Liver (tissue), 9 donors: ENCODE measurements around the gene TCERG1. TPM values are rescaled to one million over a fixed set of nuclear protein-coding genes. Genes with fewer than 3 reads are reported as not detected.

Experiments used
- DNase-seq: peaks from one replicate; pipeline ENCODE4 v3.0.0-alpha.2; 2017; ENCODE audit warnings: low spot score
- H3K27ac ChIP-seq, 2 donors: one replicate each; pipeline ENCODE4 v1.7.0; 2013; ENCODE audit warnings: inconsistent platforms in 2 of 2, low read length in 2 of 2, control low read depth in 1 of 2, low read depth in 1 of 2, mild to moderate bottlenecking in 1 of 2
- H3K27me3 ChIP-seq, 4 donors: one replicate each; pipeline versions ENCODE4 v1.6.1 to v1.7.0; 2013; ENCODE audit warnings: low read length in 3 of 4, inconsistent platforms in 1 of 4, mild to moderate bottlenecking in 1 of 4, moderate library complexity in 1 of 4; ENCODE audit not compliant: control insufficient read depth in 4 of 4, insufficient read depth in 4 of 4
- H3K36me3 ChIP-seq, 4 donors: one replicate each; pipeline versions ENCODE4 v1.6.1 to v1.7.0; 2013; ENCODE audit warnings: low read length in 3 of 4, mild to moderate bottlenecking in 3 of 4, low read depth in 1 of 4, moderate library complexity in 1 of 4; ENCODE audit not compliant: control insufficient read depth in 4 of 4, insufficient read depth in 3 of 4
- H3K4me1 ChIP-seq, 4 donors: one replicate each; pipeline versions ENCODE4 v1.6.1 to v1.7.0; 2013; ENCODE audit warnings: low read length in 3 of 4, mild to moderate bottlenecking in 3 of 4, moderate library complexity in 1 of 4; ENCODE audit not compliant: control insufficient read depth in 4 of 4, insufficient read depth in 4 of 4
- H3K4me3 ChIP-seq, 3 donors: one replicate each; pipeline versions ENCODE4 v1.6.1 to v1.7.0; 2013; ENCODE audit warnings: low read length in 3 of 3, control low read depth in 1 of 3, low read depth in 1 of 3, mild to moderate bottlenecking in 1 of 3
- H3K9ac ChIP-seq, 2 donors: one replicate each; pipeline ENCODE4 v1.7.0; 2013; ENCODE audit warnings: low read length in 2 of 2, mild to moderate bottlenecking in 2 of 2, moderate library complexity in 2 of 2, control low read depth in 1 of 2, low read depth in 1 of 2
- H3K9me3 ChIP-seq, 4 donors: one replicate each; pipeline versions ENCODE4 v1.6.1 to v1.7.0; 2013; ENCODE audit warnings: low read length in 3 of 4; ENCODE audit not compliant: control insufficient read depth in 4 of 4
- CTCF ChIP-seq: fragments of 150-350 bp; IDR thresholded peaks from 2 replicates; pipeline ENCODE4 v1.5.1; 2017; ENCODE audit warnings: improper control_type of control experiment, low read depth, low read length; ENCODE audit not compliant: missing input control
- EGR1 ChIP-seq, 2 donors: IDR thresholded peaks; 2 replicates each; pipeline ENCODE4 v1.6.1; 2016 to 2018; ENCODE audit warnings: antibody characterized with exemption in 2 of 2, low read depth in 2 of 2
- FOXA1 ChIP-seq: IDR thresholded peaks from 2 replicates; pipeline ENCODE4 v1.6.1; 2016; ENCODE audit warnings: antibody characterized with exemption
- GABPA ChIP-seq, 2 donors: IDR thresholded peaks in 1 of 2; conservative IDR thresholded peaks in 1 of 2; 2 replicates each; pipeline ENCODE4 v1.6.1; 2016; ENCODE audit warnings: antibody characterized with exemption in 2 of 2, mild to moderate bottlenecking in 1 of 2, moderate library complexity in 1 of 2
- HNF4A ChIP-seq, 2 donors: conservative IDR thresholded peaks; 2 replicates each; pipeline ENCODE4 v1.6.1; 2016; ENCODE audit warnings: antibody characterized with exemption in 2 of 2, mild to moderate bottlenecking in 2 of 2
- HNF4G ChIP-seq: IDR thresholded peaks from 2 replicates; pipeline ENCODE4 v1.6.1; 2016; ENCODE audit warnings: antibody characterized with exemption
- JUND ChIP-seq, 2 donors: IDR thresholded peaks; 2 replicates each; pipeline ENCODE4 v1.6.1; 2016; ENCODE audit warnings: antibody characterized with exemption in 2 of 2
- NR2F2 ChIP-seq: IDR thresholded peaks from 2 replicates; pipeline ENCODE4 v1.6.1; 2016; ENCODE audit warnings: antibody characterized with exemption
- RAD21 ChIP-seq, 2 donors: IDR thresholded peaks; 2 replicates each; pipeline ENCODE4 v1.6.1; 2016; ENCODE audit warnings: antibody characterized with exemption in 2 of 2, mild to moderate bottlenecking in 2 of 2
- RXRA ChIP-seq, 2 donors: IDR thresholded peaks; 2 replicates each; pipeline ENCODE4 v1.6.1; 2017 to 2018; ENCODE audit warnings: antibody characterized with exemption in 2 of 2, mild to moderate bottlenecking in 1 of 2
- SP1 ChIP-seq: IDR thresholded peaks from 2 replicates; pipeline ENCODE4 v1.6.1; 2018; ENCODE audit warnings: antibody characterized with exemption, mild to moderate bottlenecking
- TAF1 ChIP-seq: conservative IDR thresholded peaks from 2 replicates; pipeline ENCODE4 v1.6.1; 2016; ENCODE audit warnings: antibody characterized with exemption, mild to moderate bottlenecking
- YY1 ChIP-seq: IDR thresholded peaks from 2 replicates; pipeline ENCODE4 v1.6.1; 2016; ENCODE audit warnings: antibody characterized with exemption, mild to moderate bottlenecking
- WGBS: extraction: QIAGEN DNeasy Blood & Tissue Kit; methylation state at CpG from one replicate; pipeline ENCODE4 v1.1.7; 2013; 5-methylcytosine and 5-hydroxymethylcytosine counted together
- polyA plus RNA-seq, 2 donors: library from polyadenylated mRNA; stranded (reverse) in 1 of 2; unstranded in 1 of 2; fragments of 200-250 nt in 1 of 2; fragments of >200 nt in 1 of 2; fragmentation: Nextera tagmentation in 1 of 2; extraction: Ambion mirVana in 1 of 2; gene quantifications; one replicate each; pipeline versions ENCODE4 v1.2.1 to v1.2.3, GENCODE V29; 2013 to 2015
- total RNA-seq, 2 donors: library from RNA; depleted of rRNA; stranded (reverse); fragments of >200 nt; gene quantifications; one replicate each; pipeline ENCODE4 v1.2.3, GENCODE V29; 2014
- TF ChIP-seq, protein P1 (sequence below): IDR thresholded peaks from 2 replicates; pipeline ENCODE4 v1.6.1; 2016; ENCODE audit warnings: antibody characterized with exemption
- TF ChIP-seq, protein P2 (sequence below): IDR thresholded peaks from 2 replicates; pipeline ENCODE4 v1.6.1; 2016; ENCODE audit warnings: antibody characterized with exemption, mild to moderate bottlenecking
- TF ChIP-seq, protein P3 (sequence below): IDR thresholded peaks from 2 replicates; pipeline ENCODE4 v1.6.1; 2016; ENCODE audit warnings: antibody characterized with exemption
- donor health status: healthy.
- donor health status: healthy.
- donor health status: healthy.
- donor health status: healthy.
- donor health status: healthy.

TCERG1 gene
- total and polyA plus RNA-seq, 4 donors, result 7.8 to 26.6 (median 16.0) TPM

DNA sequence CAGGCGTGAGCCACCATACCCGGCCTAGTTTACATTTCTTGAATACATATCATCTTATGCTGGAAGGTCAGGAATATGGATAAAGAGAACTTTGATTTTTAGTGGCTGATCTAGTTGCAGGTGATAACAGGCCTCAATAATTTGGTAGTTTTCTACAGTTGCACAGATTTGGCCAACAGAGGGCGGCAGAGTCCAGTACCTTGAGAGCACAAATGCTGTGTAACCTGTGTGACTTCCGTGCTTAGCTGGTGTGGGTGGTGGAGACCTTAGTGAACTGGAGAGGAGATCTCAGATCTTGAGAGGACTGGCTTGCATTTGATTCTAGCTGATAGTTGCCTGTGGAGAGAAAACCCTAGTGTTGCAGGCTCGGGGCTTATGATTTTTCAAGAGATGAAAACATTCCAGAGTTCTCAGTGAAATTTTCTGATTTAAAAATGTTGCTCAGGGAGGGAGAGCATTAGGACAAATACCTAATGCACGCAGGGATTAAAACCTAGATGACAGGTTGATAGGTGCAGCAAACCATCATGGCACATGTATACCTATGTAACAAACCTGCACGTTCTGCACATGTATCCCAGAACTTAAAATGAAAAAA is 86.2 kb downstream of the TCERG1 start:
- WGBS, result 39% methylated on average over 7 of the region's 7 CpGs
- H3K27me3 ChIP-seq, result no peaks in the 10 kb centered on the region
- no peaks in the 10 kb centered on the region for H3K36me3 ChIP-seq
- TF ChIP-seq, protein P1, sequence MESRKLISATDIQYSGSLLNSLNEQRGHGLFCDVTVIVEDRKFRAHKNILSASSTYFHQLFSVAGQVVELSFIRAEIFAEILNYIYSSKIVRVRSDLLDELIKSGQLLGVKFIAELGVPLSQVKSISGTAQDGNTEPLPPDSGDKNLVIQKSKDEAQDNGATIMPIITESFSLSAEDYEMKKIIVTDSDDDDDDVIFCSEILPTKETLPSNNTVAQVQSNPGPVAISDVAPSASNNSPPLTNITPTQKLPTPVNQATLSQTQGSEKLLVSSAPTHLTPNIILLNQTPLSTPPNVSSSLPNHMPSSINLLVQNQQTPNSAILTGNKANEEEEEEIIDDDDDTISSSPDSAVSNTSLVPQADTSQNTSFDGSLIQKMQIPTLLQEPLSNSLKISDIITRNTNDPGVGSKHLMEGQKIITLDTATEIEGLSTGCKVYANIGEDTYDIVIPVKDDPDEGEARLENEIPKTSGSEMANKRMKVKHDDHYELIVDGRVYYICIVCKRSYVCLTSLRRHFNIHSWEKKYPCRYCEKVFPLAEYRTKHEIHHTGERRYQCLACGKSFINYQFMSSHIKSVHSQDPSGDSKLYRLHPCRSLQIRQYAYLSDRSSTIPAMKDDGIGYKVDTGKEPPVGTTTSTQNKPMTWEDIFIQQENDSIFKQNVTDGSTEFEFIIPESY, result no peak
- TF ChIP-seq RAD21 (IDR thresholded peaks at IDR 0.05) (peak; percentile 81 to 86), TAF1 (no peak), FOXA1 (no peak), HNF4G (no peak), CTCF (peak; percentile 81)
- no peaks in the 10 kb centered on the region for H3K4me1 ChIP-seq
- H3K4me3 ChIP-seq, result no peak overlapping the region
- H3K27ac ChIP-seq, result no peak overlapping the region
- H3K9me3 ChIP-seq, result no peaks in the 10 kb centered on the region
- no peak overlapping the region for H3K9ac ChIP-seq
- peak; percentile 67 for DNase-seq

GRCh38 chr5:146533882-146534281 is 86.7 kb downstream of the TCERG1 start:
- WGBS, result 0% methylated on average over 1 of the region's 1 CpG
- no peak for DNase-seq

More at GRCh38 chr5:146533882-146534281, 86.7 kb downstream of the TCERG1 start:
- H3K4me3 ChIP-seq, result no peak overlapping the region
- no peaks in the 10 kb centered on the region for H3K27me3 ChIP-seq
- no peak overlapping the region for H3K27ac ChIP-seq
- no peak overlapping the region for H3K9ac ChIP-seq
- no peaks in the 10 kb centered on the region for H3K36me3 ChIP-seq
- H3K4me1 ChIP-seq, result no peaks in the 10 kb centered on the region
- no peaks in the 10 kb centered on the region for H3K9me3 ChIP-seq
- TF ChIP-seq, protein P2, sequence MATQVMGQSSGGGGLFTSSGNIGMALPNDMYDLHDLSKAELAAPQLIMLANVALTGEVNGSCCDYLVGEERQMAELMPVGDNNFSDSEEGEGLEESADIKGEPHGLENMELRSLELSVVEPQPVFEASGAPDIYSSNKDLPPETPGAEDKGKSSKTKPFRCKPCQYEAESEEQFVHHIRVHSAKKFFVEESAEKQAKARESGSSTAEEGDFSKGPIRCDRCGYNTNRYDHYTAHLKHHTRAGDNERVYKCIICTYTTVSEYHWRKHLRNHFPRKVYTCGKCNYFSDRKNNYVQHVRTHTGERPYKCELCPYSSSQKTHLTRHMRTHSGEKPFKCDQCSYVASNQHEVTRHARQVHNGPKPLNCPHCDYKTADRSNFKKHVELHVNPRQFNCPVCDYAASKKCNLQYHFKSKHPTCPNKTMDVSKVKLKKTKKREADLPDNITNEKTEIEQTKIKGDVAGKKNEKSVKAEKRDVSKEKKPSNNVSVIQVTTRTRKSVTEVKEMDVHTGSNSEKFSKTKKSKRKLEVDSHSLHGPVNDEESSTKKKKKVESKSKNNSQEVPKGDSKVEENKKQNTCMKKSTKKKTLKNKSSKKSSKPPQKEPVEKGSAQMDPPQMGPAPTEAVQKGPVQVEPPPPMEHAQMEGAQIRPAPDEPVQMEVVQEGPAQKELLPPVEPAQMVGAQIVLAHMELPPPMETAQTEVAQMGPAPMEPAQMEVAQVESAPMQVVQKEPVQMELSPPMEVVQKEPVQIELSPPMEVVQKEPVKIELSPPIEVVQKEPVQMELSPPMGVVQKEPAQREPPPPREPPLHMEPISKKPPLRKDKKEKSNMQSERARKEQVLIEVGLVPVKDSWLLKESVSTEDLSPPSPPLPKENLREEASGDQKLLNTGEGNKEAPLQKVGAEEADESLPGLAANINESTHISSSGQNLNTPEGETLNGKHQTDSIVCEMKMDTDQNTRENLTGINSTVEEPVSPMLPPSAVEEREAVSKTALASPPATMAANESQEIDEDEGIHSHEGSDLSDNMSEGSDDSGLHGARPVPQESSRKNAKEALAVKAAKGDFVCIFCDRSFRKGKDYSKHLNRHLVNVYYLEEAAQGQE, result no peak
- TF ChIP-seq, protein P3, sequence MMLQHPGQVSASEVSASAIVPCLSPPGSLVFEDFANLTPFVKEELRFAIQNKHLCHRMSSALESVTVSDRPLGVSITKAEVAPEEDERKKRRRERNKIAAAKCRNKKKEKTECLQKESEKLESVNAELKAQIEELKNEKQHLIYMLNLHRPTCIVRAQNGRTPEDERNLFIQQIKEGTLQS, result no peak
- TF ChIP-seq SP1 (no peak), GABPA (IDR thresholded peaks at IDR 0.05 in 1 of 2, conservative IDR thresholded peaks at IDR 0.05 in 1 of 2) (no peak), TAF1 (no peak), FOXA1 (no peak), YY1 (no peak), NR2F2 (no peak), JUND (IDR thresholded peaks at IDR 0.05) (no peak), RXRA (IDR thresholded peaks at IDR 0.05) (no peak), HNF4A (conservative IDR thresholded peaks at IDR 0.05) (no peak), EGR1 (IDR thresholded peaks at IDR 0.05; ENCODE audit: low read depth in 2 of 2) (no peak), HNF4G (no peak), RAD21 (IDR thresholded peaks at IDR 0.05) (no peak)
